ENCODE data around the gene E2F2. TPM values are rescaled to one million over a fixed set of nuclear protein-coding genes. Genes with fewer than 3 reads are reported as not detected.

Gene E2F2
- total RNA-seq, 1 donor from 2014 or later, result 0.15 TPM

- DNase-seq (ENCODE audit: low read depth), result no peak
Measured at GRCh38 chr1:23461050-23461449, 70.0 kb downstream of the E2F2 start.

GRCh38 chr1:23460519-23460918 lies 70.5 kb downstream of the E2F2 start:
- DNase-seq (ENCODE audit: low read depth), result no peak

- no peak for DNase-seq (ENCODE audit: low read depth)
Measured at GRCh38 chr1:23459338-23459757, 71.7 kb downstream of the E2F2 start.

Other genes with a start within 250 kb of the E2F2 start
- gene HNRNPR, start 186.9 kb downstream of the E2F2 start, total RNA-seq, result 65.8 and 131 TPM in 2 replicates
- gene ZNF436, start 161.4 kb downstream of the E2F2 start, total RNA-seq, result 19.8 and 35.2 TPM in 2 replicates
- 4.2 and 9.6 TPM in 2 replicates for gene TCEA3, start 106.5 kb downstream of the E2F2 start, total RNA-seq
- 14.4 and 41.3 TPM in 2 replicates for gene ASAP3, start 47.1 kb downstream of the E2F2 start, total RNA-seq
- 29.9 and 65.3 TPM in 2 replicates for gene ID3, start 28.3 kb upstream of the E2F2 start, total RNA-seq
- 806 and 852 TPM in 2 replicates for gene RPL11, start 160.6 kb upstream of the E2F2 start, total RNA-seq
- gene ELOA, start 212.2 kb upstream of the E2F2 start, total RNA-seq, result 20.0 and 28.1 TPM in 2 replicates
- 40.5 and 40.8 TPM in 2 replicates for gene PITHD1, start 247.2 kb upstream of the E2F2 start, total RNA-seq

Measured in renal cortical epithelial cell (primary cell).